ENCODE data around the gene CCM2. TPM values are rescaled to one million over a fixed set of nuclear protein-coding genes. Genes with fewer than 3 reads are reported as not detected.

The CCM2 gene
- 44.8 TPM for total RNA-seq

- ATAC-seq: peak; percentile 46
- DNase-seq (ENCODE audit: low spot score): peak; percentile 71
Observed at GRCh38 chr7:45000093-45001032, at the start of gene CCM2. Gene CCM2 (plus strand): TSS chr7:45000201. CDS start chr7:45000334, 133 bp downstream.

GRCh38 chr7:44953156-44953555, 46.8 kb upstream of the CCM2 start:
- ATAC-seq (no peak), DNase-seq (ENCODE audit: low spot score) (no peak)

GRCh38 chr7:44955733-44956132, 44.3 kb upstream of the CCM2 start:
- ATAC-seq: no peak
- no peak for DNase-seq (ENCODE audit: low spot score)

- DNase-seq (ENCODE audit: low spot score): no peak
- ATAC-seq: no peak
Observed at GRCh38 chr7:44956157-44956766, 43.7 kb upstream of the CCM2 start.

GRCh38 chr7:44958645-44959344, 41.2 kb upstream of the CCM2 start:
- no peak for ATAC-seq
- no peak for DNase-seq (ENCODE audit: low spot score)

GRCh38 chr7:44959433-44959951, 40.5 kb upstream of the CCM2 start:
- no peak for ATAC-seq
- DNase-seq (ENCODE audit: low spot score): no peak

GRCh38 chr7:44960011-44960580, 39.9 kb upstream of the CCM2 start:
- DNase-seq (ENCODE audit: low spot score) (no peak), ATAC-seq (no peak)

- DNase-seq (ENCODE audit: low spot score) (no peak), ATAC-seq (peak; percentile 59)
Observed at GRCh38 chr7:44961844-44962482, 38.0 kb upstream of the CCM2 start.

GRCh38 chr7:44962483-44963251, 37.3 kb upstream of the CCM2 start:
- DNase-seq (ENCODE audit: low spot score): peak; percentile 43

GRCh38 chr7:44963364-44964290, 36.4 kb upstream of the CCM2 start:
- DNase-seq (ENCODE audit: low spot score) (peak; percentile 38), ATAC-seq (no peak)

More at GRCh38 chr7:44962483-44963251, 37.3 kb upstream of the CCM2 start:
- ATAC-seq: peak; percentile 68

GRCh38 chr7:44964384-44964830, 35.6 kb upstream of the CCM2 start:
- DNase-seq (ENCODE audit: low spot score) (no peak), ATAC-seq (no peak)

- ATAC-seq (no peak), DNase-seq (ENCODE audit: low spot score) (peak; percentile 38)
Observed at GRCh38 chr7:44964831-44965440, 35.1 kb upstream of the CCM2 start.

- ATAC-seq: no peak
- DNase-seq (ENCODE audit: low spot score): peak; percentile 33
Observed at GRCh38 chr7:44965441-44965903, 34.5 kb upstream of the CCM2 start.

GRCh38 chr7:44965937-44966730, 33.9 kb upstream of the CCM2 start:
- DNase-seq (ENCODE audit: low spot score) (peak; percentile 33), ATAC-seq (no peak)

GRCh38 chr7:44966731-44967538, 33.1 kb upstream of the CCM2 start:
- DNase-seq (ENCODE audit: low spot score) (peak; percentile 40), ATAC-seq (no peak)
